B cell (primary cell): ENCODE results near the gene WDFY4.

ENCODE experiments used
- CTCF ChIP-seq: fragments of 200-600 bp; IDR thresholded peaks from one replicate; pipeline ENCODE4 v1.8.0; 2022; ENCODE audit warnings: antibody characterized with exemption, mild to moderate bottlenecking
- EZH2 ChIP-seq: IDR thresholded peaks from 2 replicates; pipeline ENCODE4 v1.6.1; 2012; ENCODE audit warnings: borderline replicate concordance, low read depth, mild to moderate bottlenecking, moderate library complexity, low read length; ENCODE audit not compliant: insufficient read depth, poor library complexity, severe bottlenecking

DNA sequence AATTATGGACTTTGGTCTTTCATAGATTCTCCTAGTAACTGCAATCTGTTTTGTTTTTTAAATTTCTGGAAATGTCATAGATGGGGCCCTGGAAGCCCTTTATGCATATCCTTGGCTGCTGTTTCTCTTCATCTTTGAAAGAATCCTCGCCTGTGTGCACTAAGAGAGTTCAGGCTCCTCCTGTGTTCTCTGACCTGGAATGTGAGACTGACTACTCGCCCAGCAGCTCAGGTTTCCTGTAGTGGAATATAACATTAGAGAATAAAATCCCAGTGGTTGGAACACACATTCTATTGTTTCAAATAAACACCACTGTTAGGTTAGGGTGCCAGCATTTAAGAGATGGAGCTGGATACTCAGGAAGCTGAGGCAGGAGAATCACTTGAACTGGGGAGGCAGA, 56.3 kb downstream of the WDFY4 start:
- TF ChIP-seq CTCF (no peak), EZH2 (no peak)
